Caco-2 (cell line): ENCODE results near the gene AKNA. TPM values are rescaled to one million over a fixed set of nuclear protein-coding genes. Genes with fewer than 3 reads are reported as not detected.

ENCODE experiments used
- total RNA-seq: library from RNA; stranded (reverse); gene quantifications from 2 replicates; pipeline ENCODE4 v1.2.3, GENCODE V29; 2022

AKNA gene
- total RNA-seq, 1 experiment from 2014 or later: 57.8 TPM

Other genes with a start within 250 kb of the AKNA start
- gene COL27A1, start 232.4 kb downstream of the AKNA start, total RNA-seq: 31.1 and 41.3 TPM in 2 replicates
- gene ORM1, start 64.9 kb downstream of the AKNA start, total RNA-seq: 18.3 and 27.5 TPM in 2 replicates
- 45.5 and 46.0 TPM in 2 replicates for gene ORM2, start 58.1 kb downstream of the AKNA start, total RNA-seq
- 1.4 and 1.6 TPM in 2 replicates for gene WHRN, start 117.5 kb upstream of the AKNA start, total RNA-seq
- 143 and 147 TPM in 2 replicates for gene ATP6V1G1, start 199.8 kb upstream of the AKNA start, total RNA-seq
- gene TMEM268, start 223.3 kb upstream of the AKNA start, total RNA-seq: 15.1 and 21.2 TPM in 2 replicates